GM18519 (cell line): Measurements from ENCODE around the gene FOXA3.

Source experiments
- ATAC-seq: cut with Tn5 transposase; IDR thresholded peaks from one replicate; pipeline ENCODE4 v1.9.1; 2021; ENCODE audit warnings: mild to moderate bottlenecking, moderate library complexity; ENCODE audit not compliant: unreplicated experiment, low FRiP score

FOXA3 gene

GRCh38 chr19:45863840-45864628 is at the start of gene FOXA3:
TSS of gene FOXA3 (plus strand) at chr19:45864326. CDS start at chr19:45864457, 131 bp downstream.
- ATAC-seq, result no peak

- no peak for ATAC-seq
These were observed 49.2 kb upstream of the FOXA3 start, which contains the start of gene RSPH6A for GRCh38 chr19:45814851-45815480. TSS of gene RSPH6A (minus strand) at chr19:45815308. CDS start at chr19:45815176, 132 bp downstream.

- ATAC-seq, result no peak
These were observed 48.5 kb upstream of the FOXA3 start for GRCh38 chr19:45815481-45816216.

GRCh38 chr19:45816236-45817009 is 47.7 kb upstream of the FOXA3 start:
- ATAC-seq, result no peak

GRCh38 chr19:45817010-45817724 is 47.0 kb upstream of the FOXA3 start:
- no peak for ATAC-seq

GRCh38 chr19:45817725-45818301 is 46.3 kb upstream of the FOXA3 start:
- ATAC-seq, result no peak

GRCh38 chr19:45819769-45820168 is 44.4 kb upstream of the FOXA3 start:
- ATAC-seq, result no peak

GRCh38 chr19:45820413-45821102 is 43.6 kb upstream of the FOXA3 start:
- no peak for ATAC-seq

GRCh38 chr19:45821103-45821521 is 43.0 kb upstream of the FOXA3 start:
- ATAC-seq, result no peak

- ATAC-seq, result no peak
These were observed 42.6 kb upstream of the FOXA3 start for GRCh38 chr19:45821570-45821969.

GRCh38 chr19:45822716-45823115 is 41.4 kb upstream of the FOXA3 start:
- ATAC-seq, result no peak

- ATAC-seq, result no peak
These were observed 40.9 kb upstream of the FOXA3 start for GRCh38 chr19:45823182-45823581.

- ATAC-seq, result no peak
These were observed 40.1 kb upstream of the FOXA3 start for GRCh38 chr19:45824041-45824471.

- no peak for ATAC-seq
These were observed 39.4 kb upstream of the FOXA3 start for GRCh38 chr19:45824531-45825262.

GRCh38 chr19:45825263-45825605 is 38.9 kb upstream of the FOXA3 start:
- no peak for ATAC-seq

- ATAC-seq, result no peak
These were observed 37.9 kb upstream of the FOXA3 start for GRCh38 chr19:45825917-45826893.

GRCh38 chr19:45826934-45827333 is 37.2 kb upstream of the FOXA3 start:
- ATAC-seq, result no peak
